OCI-LY1 (cell line): Measurements from ENCODE around the gene EREG.

Experiments used
- H2AFZ ChIP-seq: fragments of 200-600 bp; sonication (generic), shearing (Covaris generic); 2 replicates; pipeline ENCODE4 v1.6.0; 2014; ENCODE audit warnings: antibody characterized with exemption, mild to moderate bottlenecking, low read length
- H3F3A ChIP-seq: fragments of 200-600 bp; sonication (generic), shearing (Covaris generic); 2 replicates; pipeline ENCODE4 v1.6.0; 2014; ENCODE audit warnings: mild to moderate bottlenecking, antibody characterized with exemption, low read length, moderate library complexity; ENCODE audit not compliant: insufficient read depth
- H3K27ac ChIP-seq: fragments of 200-600 bp; sonication (generic); 2 replicates; pipeline ENCODE4 v1.5.1; 2014; ENCODE audit warnings: low read length, mixed run types, mild to moderate bottlenecking, low read depth; ENCODE audit not compliant: poor library complexity, severe bottlenecking
- H3K27me3 ChIP-seq: fragments of 200-600 bp; sonication (generic); 2 replicates; pipeline ENCODE4 v1.6.0; 2014; ENCODE audit warnings: antibody characterized with exemption, mild to moderate bottlenecking, low read length, moderate library complexity; ENCODE audit not compliant: insufficient read depth
- H3K36me3 ChIP-seq: fragments of 200-600 bp; sonication (generic); 2 replicates; pipeline ENCODE4 v1.6.1; 2014; ENCODE audit warnings: mild to moderate bottlenecking, antibody characterized with exemption, low read length, moderate library complexity, mixed read lengths; ENCODE audit not compliant: insufficient read depth
- H3K4me1 ChIP-seq: fragments of 200-600 bp; sonication (generic); 2 replicates; pipeline ENCODE4 v1.5.1; 2014; ENCODE audit warnings: mild to moderate bottlenecking, low read length, moderate library complexity; ENCODE audit not compliant: insufficient read depth, severe bottlenecking
- H3K4me2 ChIP-seq: fragments of 200-600 bp; sonication (generic), shearing (Covaris generic); 2 replicates; pipeline ENCODE4 v1.6.1; 2014; ENCODE audit warnings: low read length
- H3K4me3 ChIP-seq: fragments of 200-600 bp; sonication (generic); 2 replicates; pipeline ENCODE4 v1.5.1; 2014; ENCODE audit warnings: low read length, low read depth, mild to moderate bottlenecking, mixed read lengths; ENCODE audit not compliant: poor library complexity, severe bottlenecking
- H3K79me2 ChIP-seq: fragments of 200-600 bp; shearing (Covaris generic); 2 replicates; pipeline ENCODE4 v1.6.1; 2016; ENCODE audit warnings: mixed run types, low read length, mixed read lengths; ENCODE audit not compliant: insufficient read depth
- H3K9ac ChIP-seq: fragments of 200-600 bp; sonication (generic), shearing (Covaris generic); 2 replicates; pipeline ENCODE4 v1.6.1; 2014; ENCODE audit warnings: mild to moderate bottlenecking, low read length, mixed read lengths
- H3K9me2 ChIP-seq: fragments of 200-600 bp; sonication (generic), shearing (Covaris generic); 2 replicates; pipeline ENCODE4 v1.6.1; 2014; ENCODE audit warnings: low read depth, mild to moderate bottlenecking, low read length, mixed read lengths
- H3K9me3 ChIP-seq: fragments of 200-600 bp; shearing (Covaris generic); 2 replicates; pipeline ENCODE4 v1.6.1; 2014; ENCODE audit warnings: low read length, mixed read lengths
- H4K20me1 ChIP-seq: fragments of 200-600 bp; sonication (generic), shearing (Covaris generic); 2 replicates; pipeline ENCODE4 v1.6.0; 2016; ENCODE audit warnings: mild to moderate bottlenecking, low read length; ENCODE audit not compliant: insufficient read depth
- EZH2 ChIP-seq: fragments of 200-600 bp; sonication (generic), shearing (Covaris generic); IDR thresholded peaks from 2 replicates; pipeline ENCODE4 v1.8.0; 2017; ENCODE audit warnings: borderline replicate concordance, mixed run types, mild to moderate bottlenecking, antibody characterized with exemption, low read length, moderate library complexity, mixed read lengths
- TF ChIP-seq, protein P1 (sequence below): fragments of 200-600 bp; sonication (generic), shearing (Covaris generic); IDR thresholded peaks from 2 replicates; pipeline ENCODE4 v1.5.1; 2017; ENCODE audit warnings: mild to moderate bottlenecking, antibody characterized with exemption, low read length, moderate library complexity, mixed read lengths

The EREG gene

DNA sequence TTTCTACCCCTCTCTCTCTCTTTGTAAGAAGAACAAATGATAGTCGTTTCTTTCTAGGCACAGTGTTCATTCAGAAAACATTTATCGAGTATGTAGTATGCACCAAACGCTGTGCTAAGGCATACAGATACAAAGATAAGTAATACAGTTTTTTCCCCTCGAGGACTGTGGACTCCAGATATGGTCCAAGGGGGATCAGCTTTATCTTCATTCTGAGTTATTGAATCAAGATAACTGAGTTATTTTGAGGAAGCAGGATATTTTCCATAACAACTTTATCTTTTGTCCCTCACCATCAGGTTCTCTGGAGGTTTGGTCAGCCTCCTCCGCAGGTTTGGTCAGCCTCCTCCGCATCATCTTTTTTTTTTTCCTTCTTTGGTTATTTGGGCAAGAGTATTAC is 15.0 kb downstream of the EREG start:
- no peak overlapping the region for H3K4me2 ChIP-seq
- H3F3A ChIP-seq = no peaks in the 10 kb centered on the region
- H3K27ac ChIP-seq = no peak overlapping the region
- no peaks in the 10 kb centered on the region for H3K79me2 ChIP-seq
- H3K9ac ChIP-seq = no peak overlapping the region
- H3K9me3 ChIP-seq = no peaks in the 10 kb centered on the region
- no peak overlapping the region for H2AFZ ChIP-seq
- no peak overlapping the region for H3K4me3 ChIP-seq
- H3K36me3 ChIP-seq = no peaks in the 10 kb centered on the region
- H3K9me2 ChIP-seq = no peaks in the 10 kb centered on the region
- H3K4me1 ChIP-seq = no peaks in the 10 kb centered on the region
- H3K27me3 ChIP-seq = no peaks in the 10 kb centered on the region
- no peak for TF ChIP-seq EZH2
- TF ChIP-seq, protein P1, sequence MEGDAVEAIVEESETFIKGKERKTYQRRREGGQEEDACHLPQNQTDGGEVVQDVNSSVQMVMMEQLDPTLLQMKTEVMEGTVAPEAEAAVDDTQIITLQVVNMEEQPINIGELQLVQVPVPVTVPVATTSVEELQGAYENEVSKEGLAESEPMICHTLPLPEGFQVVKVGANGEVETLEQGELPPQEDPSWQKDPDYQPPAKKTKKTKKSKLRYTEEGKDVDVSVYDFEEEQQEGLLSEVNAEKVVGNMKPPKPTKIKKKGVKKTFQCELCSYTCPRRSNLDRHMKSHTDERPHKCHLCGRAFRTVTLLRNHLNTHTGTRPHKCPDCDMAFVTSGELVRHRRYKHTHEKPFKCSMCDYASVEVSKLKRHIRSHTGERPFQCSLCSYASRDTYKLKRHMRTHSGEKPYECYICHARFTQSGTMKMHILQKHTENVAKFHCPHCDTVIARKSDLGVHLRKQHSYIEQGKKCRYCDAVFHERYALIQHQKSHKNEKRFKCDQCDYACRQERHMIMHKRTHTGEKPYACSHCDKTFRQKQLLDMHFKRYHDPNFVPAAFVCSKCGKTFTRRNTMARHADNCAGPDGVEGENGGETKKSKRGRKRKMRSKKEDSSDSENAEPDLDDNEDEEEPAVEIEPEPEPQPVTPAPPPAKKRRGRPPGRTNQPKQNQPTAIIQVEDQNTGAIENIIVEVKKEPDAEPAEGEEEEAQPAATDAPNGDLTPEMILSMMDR = no peak
- no peaks in the 10 kb centered on the region for H4K20me1 ChIP-seq

- Histone ChIP-seq H3K4me2 (no peak overlapping the region), H3K4me3 (no peak overlapping the region), H3K4me1 (no peaks in the 10 kb centered on the region), H3F3A (no peaks in the 10 kb centered on the region), H3K9me2 (no peaks in the 10 kb centered on the region), H2AFZ (no peak overlapping the region), H3K27me3 (no peaks in the 10 kb centered on the region), H3K79me2 (no peaks in the 10 kb centered on the region), H3K36me3 (no peaks in the 10 kb centered on the region), H3K9me3 (no peaks in the 10 kb centered on the region), H4K20me1 (no peaks in the 10 kb centered on the region), H3K9ac (no peak overlapping the region), H3K27ac (no peak overlapping the region)
- TF ChIP-seq, protein P1 = no peak
- no peak for TF ChIP-seq EZH2
Observed at GRCh38 chr4:74385386-74385785, 20.4 kb downstream of the EREG start.

DNA sequence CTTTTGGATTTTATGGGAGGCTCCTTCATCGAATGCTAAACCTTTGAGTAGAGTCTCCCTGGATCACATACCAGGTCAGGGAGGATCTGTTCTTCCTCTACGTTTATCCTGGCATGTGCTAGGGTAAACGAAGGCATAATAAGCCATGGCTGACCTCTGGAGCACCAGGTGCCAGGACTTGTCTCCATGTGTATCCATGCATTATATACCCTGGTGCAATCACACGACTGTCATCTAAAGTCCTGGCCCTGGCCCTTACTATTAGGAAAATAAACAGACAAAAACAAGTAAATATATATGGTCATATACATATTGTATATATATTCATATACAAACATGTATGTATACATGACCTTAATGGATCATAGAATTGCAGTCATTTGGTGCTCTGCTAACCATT is 21.2 kb downstream of the EREG start:
- Histone ChIP-seq H3K4me1 (no peaks in the 10 kb centered on the region), H3K9ac (no peak overlapping the region), H3K79me2 (no peaks in the 10 kb centered on the region), H3K9me3 (no peaks in the 10 kb centered on the region), H3K36me3 (no peaks in the 10 kb centered on the region), H3K27ac (no peak overlapping the region), H3K4me2 (no peak overlapping the region), H3F3A (no peaks in the 10 kb centered on the region), H3K4me3 (no peak overlapping the region), H3K27me3 (no peaks in the 10 kb centered on the region), H3K9me2 (no peaks in the 10 kb centered on the region), H2AFZ (no peak overlapping the region), H4K20me1 (no peaks in the 10 kb centered on the region)
- TF ChIP-seq EZH2 = no peak
- TF ChIP-seq, protein P1 = no peak
